ENCODE results near the gene CCDC71L.

The CCDC71L gene

GRCh38 chr7:106668861-106669524, 8.0 kb upstream of the CCDC71L start:
- Mint-ChIP-seq H3K9me3 (ENCODE audit: low read depth) (peaks cover 10% of the 10 kb centered on the region), H3K36me3 (no peaks in the 10 kb centered on the region), H3K4me3 (no peak overlapping the region), H3K4me1 (ENCODE audit: low read depth) (peaks cover 13% of the 10 kb centered on the region), H3K27ac (no peak overlapping the region), H3K27me3 (no peaks in the 10 kb centered on the region)

GRCh38 chr7:106666353-106666752, 5.4 kb upstream of the CCDC71L start:
- Mint-ChIP-seq H3K27me3 (no peaks in the 10 kb centered on the region), H3K9me3 (ENCODE audit: low read depth) (peaks cover 4% of the 10 kb centered on the region), H3K36me3 (no peaks in the 10 kb centered on the region), H3K4me1 (ENCODE audit: low read depth) (peaks cover 18% of the 10 kb centered on the region), H3K4me3 (no peak overlapping the region), H3K27ac (no peak overlapping the region)

GRCh38 chr7:106664343-106664742, 3.4 kb upstream of the CCDC71L start:
- Mint-ChIP-seq H3K9me3 (ENCODE audit: low read depth) (peaks cover 4% of the 10 kb centered on the region), H3K36me3 (no peaks in the 10 kb centered on the region), H3K27me3 (no peaks in the 10 kb centered on the region), H3K27ac (peak overlapping the region; percentile 16), H3K4me1 (ENCODE audit: low read depth) (peaks cover 17% of the 10 kb centered on the region), H3K4me3 (no peak overlapping the region)

GRCh38 chr7:106659963-106660861, 746 bp downstream of the CCDC71L start:
- Mint-ChIP-seq H3K27ac (peak overlapping the region; percentile 96), H3K27me3 (no peaks in the 10 kb centered on the region), H3K4me3 (peak overlapping the region; percentile 95), H3K4me1 (ENCODE audit: low read depth) (peaks cover 33% of the 10 kb centered on the region), H3K36me3 (no peaks in the 10 kb centered on the region), H3K9me3 (ENCODE audit: low read depth) (no peaks in the 10 kb centered on the region)

- Mint-ChIP-seq H3K27me3 (no peaks in the 10 kb centered on the region), H3K4me3 (peak overlapping the region; percentile 95), H3K36me3 (no peaks in the 10 kb centered on the region), H3K27ac (peak overlapping the region; percentile 96), H3K9me3 (ENCODE audit: low read depth) (no peaks in the 10 kb centered on the region), H3K4me1 (ENCODE audit: low read depth) (peaks cover 33% of the 10 kb centered on the region)
These were observed 1.6 kb downstream of the CCDC71L start for GRCh38 chr7:106659166-106659962.

GRCh38 chr7:106658316-106659165, 2.4 kb downstream of the CCDC71L start:
- Mint-ChIP-seq H3K36me3 (no peaks in the 10 kb centered on the region), H3K27ac (peak overlapping the region; percentile 70), H3K9me3 (ENCODE audit: low read depth) (no peaks in the 10 kb centered on the region), H3K27me3 (no peaks in the 10 kb centered on the region), H3K4me1 (ENCODE audit: low read depth) (peaks cover 33% of the 10 kb centered on the region), H3K4me3 (peak overlapping the region; percentile 95)

GRCh38 chr7:106657085-106657991, 3.6 kb downstream of the CCDC71L start:
- Mint-ChIP-seq H3K9me3 (ENCODE audit: low read depth) (no peaks in the 10 kb centered on the region), H3K4me3 (peak overlapping the region; percentile 61), H3K4me1 (ENCODE audit: low read depth) (peaks cover 35% of the 10 kb centered on the region)

GRCh38 chr7:106655703-106656498, 5.1 kb downstream of the CCDC71L start:
- Mint-ChIP-seq H3K27me3 (no peaks in the 10 kb centered on the region), H3K4me1 (ENCODE audit: low read depth) (peaks cover 24% of the 10 kb centered on the region), H3K27ac (no peak overlapping the region), H3K4me3 (no peak overlapping the region), H3K9me3 (ENCODE audit: low read depth) (no peaks in the 10 kb centered on the region), H3K36me3 (no peaks in the 10 kb centered on the region)

More at GRCh38 chr7:106657085-106657991, 3.6 kb downstream of the CCDC71L start:
- Mint-ChIP-seq H3K27ac (peak overlapping the region; percentile 76), H3K27me3 (no peaks in the 10 kb centered on the region), H3K36me3 (no peaks in the 10 kb centered on the region)

GRCh38 chr7:106653488-106653887, 7.5 kb downstream of the CCDC71L start:
- Mint-ChIP-seq H3K9me3 (ENCODE audit: low read depth) (no peaks in the 10 kb centered on the region), H3K27me3 (peaks cover 2% of the 10 kb centered on the region), H3K27ac (no peak overlapping the region), H3K4me3 (no peak overlapping the region), H3K4me1 (ENCODE audit: low read depth) (peaks cover 12% of the 10 kb centered on the region), H3K36me3 (peaks cover 2% of the 10 kb centered on the region)

- peaks cover 2% of the 10 kb centered on the region for H3K27me3 Mint-ChIP-seq
- no peak overlapping the region for H3K27ac Mint-ChIP-seq
- no peaks in the 10 kb centered on the region for H3K9me3 Mint-ChIP-seq (ENCODE audit: low read depth)
- peaks cover 10% of the 10 kb centered on the region for H3K4me1 Mint-ChIP-seq (ENCODE audit: low read depth)
- peaks cover 2% of the 10 kb centered on the region for H3K36me3 Mint-ChIP-seq
- H3K4me3 Mint-ChIP-seq, result no peak overlapping the region
These were observed 8.0 kb downstream of the CCDC71L start for GRCh38 chr7:106652909-106653308.

GRCh38 chr7:106652092-106652491, 8.9 kb downstream of the CCDC71L start:
- H3K9me3 Mint-ChIP-seq (ENCODE audit: low read depth), result no peaks in the 10 kb centered on the region
- peaks cover 3% of the 10 kb centered on the region for H3K4me1 Mint-ChIP-seq (ENCODE audit: low read depth)
- no peak overlapping the region for H3K4me3 Mint-ChIP-seq
- H3K36me3 Mint-ChIP-seq, result peaks cover 5% of the 10 kb centered on the region
- H3K27ac Mint-ChIP-seq, result no peak overlapping the region
- H3K27me3 Mint-ChIP-seq, result peaks cover 4% of the 10 kb centered on the region

- Mint-ChIP-seq H3K27ac (no peak overlapping the region), H3K9me3 (ENCODE audit: low read depth) (no peaks in the 10 kb centered on the region), H3K4me3 (no peak overlapping the region), H3K4me1 (ENCODE audit: low read depth) (no peaks in the 10 kb centered on the region), H3K27me3 (peaks cover 4% of the 10 kb centered on the region), H3K36me3 (peaks cover 5% of the 10 kb centered on the region)
These were observed 14.7 kb downstream of the CCDC71L start for GRCh38 chr7:106646256-106646655.

- H3K27ac Mint-ChIP-seq, result no peak overlapping the region
- no peaks in the 10 kb centered on the region for H3K4me1 Mint-ChIP-seq (ENCODE audit: low read depth)
- H3K36me3 Mint-ChIP-seq, result peaks cover 5% of the 10 kb centered on the region
- no peaks in the 10 kb centered on the region for H3K9me3 Mint-ChIP-seq (ENCODE audit: low read depth)
- H3K4me3 Mint-ChIP-seq, result no peak overlapping the region
- peaks cover 4% of the 10 kb centered on the region for H3K27me3 Mint-ChIP-seq
These were observed 16.0 kb downstream of the CCDC71L start for GRCh38 chr7:106644999-106645398.

Data from activated naive CD8-positive, alpha-beta T cell (primary cell).